Hindlimb muscle (tissue), 1 donor: Measurements from ENCODE around the gene MYH14. TPM values are rescaled to one million over a fixed set of nuclear protein-coding genes. Genes with fewer than 3 reads are reported as not detected.

Experiments
- DNase-seq: peaks from one replicate; pipeline ENCODE4 v3.0.0-alpha.2; 2013
- polyA plus RNA-seq: library from polyadenylated mRNA; unstranded; fragments of 120-200 nt; gene quantifications from one replicate; pipeline ENCODE4 v1.2.1, GENCODE V29; 2013; ENCODE audit not compliant: insufficient read length

Gene MYH14
- polyA plus RNA-seq, 1 donor, result 48.6 TPM

GRCh38 chr19:50293263-50294004 is 90.0 kb downstream of the MYH14 start:
- no peak for DNase-seq

GRCh38 chr19:50300051-50300450 is 96.6 kb downstream of the MYH14 start:
- no peak for DNase-seq

DNA sequence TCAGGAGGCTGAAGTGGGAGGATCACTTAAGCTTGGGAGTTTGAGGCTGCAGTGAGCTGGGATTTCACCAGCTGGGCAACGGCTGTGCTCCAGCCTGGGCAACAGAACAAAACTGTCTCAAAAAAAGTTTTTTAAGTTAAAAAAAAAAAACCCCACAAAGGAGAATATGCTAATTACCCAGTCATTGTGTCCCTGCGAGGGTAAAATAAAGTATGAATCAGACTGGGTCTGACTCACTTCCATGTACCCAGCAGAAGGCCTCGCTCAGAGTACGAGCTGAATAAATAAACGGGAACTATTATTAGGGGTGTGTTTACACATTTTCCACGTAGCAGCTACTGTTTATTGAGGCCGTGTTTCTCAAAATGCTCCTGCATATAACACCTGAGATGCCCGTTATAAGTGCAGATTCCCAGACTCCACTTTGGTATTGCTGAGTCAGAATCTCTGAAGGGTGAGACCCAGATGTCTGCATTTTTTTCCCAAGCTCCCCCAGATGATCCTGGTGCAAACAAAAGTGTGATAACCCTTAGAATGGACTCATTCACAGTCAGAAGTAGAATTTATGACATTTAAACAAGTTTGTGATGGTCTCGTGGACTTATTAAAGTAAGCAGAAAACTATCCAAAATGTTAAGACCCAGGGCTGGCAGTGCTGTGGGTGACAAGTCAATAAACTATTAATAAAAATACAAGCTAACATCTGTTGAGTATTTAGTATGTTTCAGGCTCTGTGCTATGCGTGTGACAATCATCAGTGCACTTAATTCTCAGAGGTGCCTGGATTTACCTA is 97.6 kb downstream of the MYH14 start:
- DNase-seq, result no peak

GRCh38 chr19:50301607-50301971 is 98.2 kb downstream of the MYH14 start:
- no peak for DNase-seq

- no peak for DNase-seq
Observed at GRCh38 chr19:50303558-50303957, 100.1 kb downstream of the MYH14 start.

GRCh38 chr19:50308991-50309390 is 105.6 kb downstream of the MYH14 start:
- no peak for DNase-seq

GRCh38 chr19:50309396-50310125 is 106.1 kb downstream of the MYH14 start:
- DNase-seq, result no peak

- no peak for DNase-seq
Observed at GRCh38 chr19:50310759-50311465, 107.5 kb downstream of the MYH14 start.

GRCh38 chr19:50311723-50312635 is 108.6 kb downstream of the MYH14 start:
- DNase-seq, result no peak

- DNase-seq, result no peak
Observed at GRCh38 chr19:50312967-50313811, 109.8 kb downstream of the MYH14 start.

- DNase-seq, result no peak
Observed at GRCh38 chr19:50313812-50314536, 110.6 kb downstream of the MYH14 start.

GRCh38 chr19:50314724-50315708 is 111.6 kb downstream of the MYH14 start:
- no peak for DNase-seq

DNA sequence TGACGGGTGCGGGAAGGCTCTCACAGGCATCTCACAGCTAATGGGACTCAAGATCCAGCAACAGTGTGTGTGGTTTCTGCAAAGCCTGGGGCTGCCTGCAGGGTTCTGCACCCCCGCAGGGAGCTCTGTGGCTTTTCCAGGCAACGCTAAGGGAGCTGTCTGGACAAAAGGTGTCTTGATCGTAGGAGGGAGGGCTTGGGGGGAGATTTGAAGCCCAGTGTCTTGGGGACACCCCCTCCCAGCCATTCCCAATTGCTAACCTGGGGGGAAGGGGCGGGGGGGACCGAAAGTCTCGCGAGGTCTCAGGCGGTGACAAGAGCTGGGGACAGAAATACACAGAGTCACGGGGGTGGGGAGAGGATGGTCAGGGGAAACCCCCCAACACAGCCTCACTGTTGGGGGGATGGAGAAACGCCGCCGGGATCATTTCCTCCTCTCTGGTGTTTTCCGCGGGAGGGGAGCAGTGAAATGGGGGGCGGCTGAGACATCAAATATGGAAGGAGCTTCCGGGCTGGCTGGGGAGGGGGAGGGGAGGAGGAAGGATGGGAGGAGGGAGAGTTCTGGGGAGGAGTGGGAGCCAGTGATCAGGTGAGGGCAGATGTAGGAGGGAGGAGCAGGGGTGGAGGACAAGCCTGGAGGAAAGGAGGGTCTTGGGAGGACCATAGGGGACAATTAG is 112.5 kb downstream of the MYH14 start:
- DNase-seq, result no peak

- no peak for DNase-seq
Observed at GRCh38 chr19:50317115-50317514, 113.7 kb downstream of the MYH14 start.

DNA sequence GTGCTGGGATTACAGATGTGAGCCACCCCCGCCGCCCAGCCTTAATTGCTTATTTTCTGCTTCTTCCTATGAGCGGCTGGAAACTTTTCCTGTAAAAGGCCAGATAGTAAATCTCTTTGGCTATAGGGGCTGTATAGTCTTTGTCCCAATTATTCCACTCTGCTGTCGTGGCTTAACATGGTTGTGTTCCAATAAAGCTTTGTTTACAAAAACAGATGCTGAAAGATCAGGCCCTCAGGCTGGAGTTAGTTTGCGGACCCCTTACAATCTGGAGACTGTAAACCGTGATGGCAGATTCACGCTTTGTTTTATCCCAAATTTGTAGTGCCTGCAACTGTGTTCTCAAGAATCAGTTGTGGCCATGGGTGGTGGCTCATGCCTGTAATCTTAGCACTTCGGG is 115.0 kb downstream of the MYH14 start:
- DNase-seq, result no peak

- no peak for DNase-seq
Observed at GRCh38 chr19:50319156-50319555, 115.7 kb downstream of the MYH14 start.

DNA sequence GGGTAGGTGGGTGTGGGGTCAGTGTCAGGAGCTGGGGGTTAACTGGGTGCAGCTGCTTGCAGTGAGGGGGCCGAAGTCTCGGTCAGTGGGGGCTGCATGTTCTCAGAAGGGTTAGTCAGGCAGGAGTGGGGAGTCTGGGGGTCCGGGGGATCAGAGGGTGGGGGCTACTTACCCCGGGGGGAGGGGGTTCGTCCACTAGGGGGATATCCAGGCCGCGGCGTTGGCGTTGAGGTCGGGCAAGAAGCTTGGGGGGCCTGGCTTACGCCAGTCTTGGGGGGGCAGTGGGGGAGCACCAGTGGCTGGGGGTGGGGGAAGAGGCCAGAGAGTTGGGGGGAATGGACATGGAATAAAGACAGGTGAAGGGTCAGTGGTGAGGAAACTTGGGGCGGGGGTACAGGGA is 116.6 kb downstream of the MYH14 start:
- no peak for DNase-seq

DNA sequence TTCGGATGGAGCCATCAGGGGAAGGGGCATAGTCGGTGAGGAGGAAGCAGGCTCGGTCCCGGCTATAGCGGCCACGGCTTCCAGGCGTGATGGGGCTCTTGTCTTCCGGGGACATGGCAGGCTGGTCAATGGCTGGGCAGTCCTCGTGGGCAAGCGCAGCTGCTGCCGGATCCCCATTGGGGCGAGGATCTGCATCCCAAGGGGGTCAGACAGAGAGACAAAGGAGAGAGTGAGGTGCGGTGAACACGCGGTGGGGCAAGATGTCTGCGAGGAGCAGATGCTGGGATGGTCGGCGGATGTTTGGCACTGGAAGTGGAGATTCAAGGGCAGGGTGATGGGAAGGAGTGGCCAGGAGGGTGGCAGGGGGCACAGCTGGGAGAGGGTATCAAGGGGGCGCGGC is 117.2 kb downstream of the MYH14 start:
- DNase-seq, result no peak
